CD14-positive monocyte (primary cell): ENCODE data around the gene DPP7. TPM values are rescaled to one million over a fixed set of nuclear protein-coding genes. Genes with fewer than 3 reads are reported as not detected.
"Not testable (repeated sequence)": the region's sequence is repeated elsewhere in the genome, so short reads cannot be mapped to it uniquely, and the experiment has no call there.

Source experiments
- DNase-seq, 3 donors: peaks; one replicate each; pipeline ENCODE4 v3.0.0-alpha.2; 2011 to 2022
- H2AFZ ChIP-seq: 2 replicates; pipeline ENCODE4 v1.6.0; 2012; ENCODE audit warnings: mild to moderate bottlenecking, low read depth, low read length, inconsistent platforms; ENCODE audit not compliant: insufficient read depth, poor library complexity, severe bottlenecking
- H3K27ac ChIP-seq, 2 donors: 1 replicate in 1 of 2; 2 replicates in 1 of 2; pipeline ENCODE4 v1.5.1; 2012 to 2013; ENCODE audit warnings: low read length in 2 of 2, control low read depth in 1 of 2, inconsistent platforms in 1 of 2, low read depth in 1 of 2, mild to moderate bottlenecking in 1 of 2
- H3K27me3 ChIP-seq, 2 donors: one replicate each; pipeline versions ENCODE4 v1.6.0 to v1.6.1; 2011 to 2013; ENCODE audit warnings: low read length in 2 of 2; ENCODE audit not compliant: control insufficient read depth in 2 of 2, insufficient read depth in 2 of 2
- H3K36me3 ChIP-seq, 2 donors: replicated peaks in 1 of 2; 1 replicate in 1 of 2; 2 replicates in 1 of 2; pipeline versions ENCODE4 v1.5.1 to v1.6.1; 2012 to 2013; ENCODE audit warnings: low read length in 2 of 2, control low read depth in 1 of 2, inconsistent platforms in 1 of 2, mild to moderate bottlenecking in 1 of 2; ENCODE audit not compliant: insufficient read depth in 2 of 2, control insufficient read depth in 1 of 2
- H3K4me1 ChIP-seq, 2 donors: 1 replicate in 1 of 2; 2 replicates in 1 of 2; pipeline versions ENCODE4 v1.5.1 to v1.6.1; 2012 to 2013; ENCODE audit warnings: low read length in 2 of 2, control low read depth in 1 of 2, inconsistent platforms in 1 of 2, mild to moderate bottlenecking in 1 of 2, moderate library complexity in 1 of 2; ENCODE audit not compliant: insufficient read depth in 2 of 2, control insufficient read depth in 1 of 2
- H3K4me2 ChIP-seq: replicated peaks from 2 replicates; pipeline ENCODE3; 2012; ENCODE audit warnings: low read length, moderate library complexity, mild to moderate bottlenecking; ENCODE audit not compliant: poor library complexity, severe bottlenecking; ENCODE audit errors: extremely low read depth
- H3K4me3 ChIP-seq, 3 experiments: fragments of 200-600 bp in 1 of 3; sonication (generic) in 1 of 3; replicated peaks in 1 of 3; 1 replicate in 2 of 3; 2 replicates in 1 of 3; pipeline ENCODE4 v1.5.1; 2011 to 2013; ENCODE audit warnings: low read length in 3 of 3, mild to moderate bottlenecking in 3 of 3, control low read depth in 2 of 3, low read depth in 2 of 3, inconsistent platforms in 1 of 3, moderate library complexity in 1 of 3
- H3K79me2 ChIP-seq: 2 replicates; pipeline ENCODE4 v1.6.0; 2012; ENCODE audit warnings: mild to moderate bottlenecking, control low read depth, inconsistent platforms, low read length, moderate library complexity; ENCODE audit not compliant: insufficient read depth
- H3K9ac ChIP-seq: 2 replicates; pipeline ENCODE4 v1.6.0; 2017; ENCODE audit warnings: low read length, mild to moderate bottlenecking; ENCODE audit not compliant: insufficient read depth, poor library complexity, severe bottlenecking
- H3K9me3 ChIP-seq, 2 donors: replicated peaks in 1 of 2; 1 replicate in 1 of 2; 2 replicates in 1 of 2; pipeline versions ENCODE4 v1.5.1 to v1.6.1; 2012 to 2013; ENCODE audit warnings: low read length in 2 of 2, control low read depth in 1 of 2; ENCODE audit not compliant: control insufficient read depth in 1 of 2, insufficient read depth in 1 of 2
- H4K20me1 ChIP-seq: 2 replicates; pipeline ENCODE4 v1.6.0; 2012; ENCODE audit warnings: mild to moderate bottlenecking, low read length, control low read depth, moderate library complexity; ENCODE audit not compliant: insufficient read depth
- H3K27ac Mint-ChIP-seq, 7 donors: one replicate each; pipeline ENCODE4 v1.8.0; 2020; ENCODE audit warnings: mild to moderate bottlenecking in 7 of 7, mixed read lengths in 7 of 7, moderate library complexity in 6 of 7, inconsistent platforms in 2 of 7
- H3K27me3 Mint-ChIP-seq, 3 donors: one replicate each; pipeline ENCODE4 v1.8.0; 2021 to 2022; ENCODE audit warnings: low read depth in 3 of 3, mild to moderate bottlenecking in 3 of 3, mixed read lengths in 3 of 3, moderate library complexity in 3 of 3, inconsistent platforms in 1 of 3
- H3K36me3 Mint-ChIP-seq, 2 donors: one replicate each; pipeline ENCODE4 v1.8.0; 2020; ENCODE audit warnings: mixed read lengths in 2 of 2, inconsistent platforms in 1 of 2, mild to moderate bottlenecking in 1 of 2
- H3K4me1 Mint-ChIP-seq: one replicate; pipeline ENCODE4 v1.8.0; 2020; ENCODE audit warnings: mild to moderate bottlenecking, mixed read lengths
- H3K4me3 Mint-ChIP-seq, 2 donors: one replicate each; pipeline ENCODE4 v1.8.0; 2020; ENCODE audit warnings: mild to moderate bottlenecking in 2 of 2, mixed read lengths in 2 of 2, moderate library complexity in 1 of 2
- H3K9me3 Mint-ChIP-seq, 7 donors: one replicate each; pipeline ENCODE4 v1.8.0; 2020 to 2022; ENCODE audit warnings: mixed read lengths in 7 of 7, mild to moderate bottlenecking in 6 of 7, moderate library complexity in 6 of 7, inconsistent platforms in 2 of 7
- CTCF ChIP-seq: fragments of 200-600 bp; IDR thresholded peaks from one replicate; pipeline ENCODE4 v1.8.0; 2022; ENCODE audit warnings: antibody characterized with exemption, mild to moderate bottlenecking
- WGBS: methylation state at CpG from one replicate; pipeline ENCODE4 v1.1.5; 2013; ENCODE audit warnings: missing lambda C conversion rate; ENCODE audit not compliant: insufficient coverage; 5-methylcytosine and 5-hydroxymethylcytosine counted together
- intact Hi-C, 2 donors: fragments of 100-400 bp; cut with micrococcal nuclease; formaldehyde crosslinking; loops; one replicate each; pipeline versions ENCODE4 v1.15.0 to v1.15.1; 2023
- polyA plus RNA-seq, 3 donors: library from polyadenylated mRNA; depleted of rRNA in 1 of 3; unstranded in 2 of 3; stranded (reverse) in 1 of 3; fragments of 300-500 nt in 2 of 3; fragments of >200 nt in 1 of 3; fragmentation: Illumina TruSeq in 2 of 3; gene quantifications; 1 replicate in 2 of 3; 2 replicates in 1 of 3; pipeline ENCODE4 v1.2.3, GENCODE V29; 2012 to 2021

The DPP7 gene
- polyA plus RNA-seq, 3 donors: 68.3 to 287 (median 150) TPM

- H3K4me1 Mint-ChIP-seq, DNase-seq, H3K27me3 ChIP-seq, H3K27me3 Mint-ChIP-seq, H4K20me1 ChIP-seq, H3K9ac ChIP-seq, H3K36me3 ChIP-seq, H3K4me3 ChIP-seq, H3K27ac ChIP-seq, H3K79me2 ChIP-seq, H3K36me3 Mint-ChIP-seq, H3K4me2 ChIP-seq, H3K9me3 Mint-ChIP-seq, H3K9me3 ChIP-seq, H2AFZ ChIP-seq, H3K4me3 Mint-ChIP-seq: not testable (repeated sequence)
- peak overlapping the region in 1 of 7 donors; percentile 25 for H3K27ac Mint-ChIP-seq
- intact Hi-C loops: loop anchor here in 1 of 2 donors (5.0 kb wide), 2 partner anchors 64 to 109 kb away; partner anchors contain the start of genes CYSRT1 and RNF224
- WGBS: 80% methylated on average over 2 of the region's 12 CpGs
- H3K4me1 ChIP-seq: peaks cover 15 to 17% of the 10 kb centered on the region in 2 donors
Observed at GRCh38 chr9:137118092-137118603, 3.6 kb upstream of the DPP7 start.

- Mint-ChIP-seq H3K4me1 (peaks cover 12% of the 10 kb centered on the region), H3K4me3 (no peak overlapping the region), H3K36me3 (peaks cover 3 to 6% of the 10 kb centered on the region in 2 donors), H3K27ac (no peak overlapping the region), H3K27me3 (peaks cover 3 to 9% (median 6%) of the 10 kb centered on the region in 3 donors), H3K9me3 (peaks cover 0 to 3% (median 0%) of the 10 kb centered on the region in 7 donors)
- Histone ChIP-seq H3K9ac (no peak overlapping the region), H2AFZ (no peak overlapping the region), H3K4me1 (peaks cover 15 to 17% of the 10 kb centered on the region in 2 donors), H3K36me3 (peaks cover 8 to 9% of the 10 kb centered on the region in 2 donors), H3K27me3 (peaks cover 0 to 3% of the 10 kb centered on the region in 2 donors), H3K4me2 (no peak overlapping the region), H3K4me3 (no peak overlapping the region), H3K79me2 (no peaks in the 10 kb centered on the region), H3K9me3 (no peaks in the 10 kb centered on the region), H4K20me1 (peaks cover 13% of the 10 kb centered on the region), H3K27ac (no peak overlapping the region)
- no peak for DNase-seq
- TF ChIP-seq CTCF: no peak
- intact Hi-C loops: loop anchor here in 1 of 2 donors (5.0 kb wide), 2 partner anchors 65 to 110 kb away; partner anchors contain the start of genes CYSRT1 and RNF224
- WGBS: 91% methylated on average over 8 of the region's 15 CpGs
Observed at GRCh38 chr9:137117269-137117731, 2.8 kb upstream of the DPP7 start.
